GM19395 (cell line): Measurements from ENCODE around the gene GPSM1.
"Not testable (repeated sequence)": the region's sequence is repeated elsewhere in the genome, so short reads cannot be mapped to it uniquely, and the experiment has no call there.

Experiments used
- ATAC-seq: cut with Tn5 transposase; IDR thresholded peaks from one replicate; pipeline ENCODE4 v1.9.1; 2021; ENCODE audit warnings: mild to moderate bottlenecking, moderate library complexity; ENCODE audit not compliant: unreplicated experiment

The GPSM1 gene

DNA sequence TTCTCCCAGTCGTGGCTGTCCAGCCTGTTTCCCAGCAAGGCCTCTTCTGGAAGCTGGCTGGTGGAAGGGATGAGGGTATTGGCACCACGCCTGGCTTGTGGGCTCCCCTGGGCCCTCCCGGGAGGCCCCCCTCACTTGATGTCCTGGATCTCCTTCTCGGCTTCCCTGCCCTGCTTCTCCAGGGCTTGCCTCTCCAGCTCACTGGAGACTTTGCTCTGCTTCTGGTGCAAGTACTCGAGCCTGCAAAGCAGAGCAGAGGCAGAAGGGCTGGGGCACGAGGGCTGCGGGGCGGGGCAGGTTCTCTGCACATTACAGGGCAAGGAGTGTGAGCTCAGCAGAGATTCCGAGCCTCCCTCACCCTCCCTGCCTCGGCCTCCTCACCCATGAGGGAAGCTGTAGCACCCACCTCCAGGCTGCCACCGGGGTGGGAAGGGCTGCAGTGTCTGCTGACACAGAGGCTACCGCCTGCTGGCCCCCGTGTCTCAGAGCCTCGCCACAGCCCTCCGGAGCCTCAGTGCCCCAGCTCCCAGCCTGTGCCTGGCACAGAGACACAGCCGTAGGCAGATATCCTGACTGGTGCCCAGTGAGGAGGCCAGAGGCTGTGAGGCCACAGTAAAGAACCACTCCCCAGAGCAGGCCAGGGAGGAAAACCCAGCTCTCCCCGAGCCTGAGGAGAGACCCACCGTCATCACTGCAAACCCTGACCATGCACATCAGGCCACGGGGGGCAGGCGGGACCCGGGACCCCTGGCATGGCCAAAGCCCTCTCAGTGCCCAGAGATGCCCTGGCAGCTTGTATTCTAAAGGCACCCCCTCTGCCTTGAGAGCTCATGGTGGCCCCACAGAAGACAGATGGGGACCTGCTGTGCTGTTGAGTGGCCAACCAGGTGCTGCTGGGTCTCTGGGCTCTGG lies 65.5 kb downstream of the GPSM1 start:
- no peak for ATAC-seq

DNA sequence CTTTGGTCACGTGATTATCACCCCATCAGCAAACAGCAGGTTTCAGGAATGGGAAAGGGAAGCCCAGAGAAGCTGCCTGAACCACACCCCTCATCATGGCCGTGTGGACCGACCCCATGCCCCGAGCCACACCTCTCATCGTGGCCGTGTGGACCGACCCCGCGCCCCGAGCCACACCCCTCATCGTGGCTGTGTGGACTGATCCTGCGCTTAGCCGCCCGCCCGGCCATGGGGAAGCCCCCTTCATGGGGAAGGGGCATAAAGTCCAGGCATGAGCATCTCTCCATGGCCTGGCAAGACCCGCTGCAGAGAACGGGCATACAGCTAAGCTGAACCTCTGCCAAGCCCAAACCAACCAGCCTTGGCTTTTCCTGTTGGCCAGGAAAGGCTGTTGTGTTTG lies 66.2 kb downstream of the GPSM1 start:
- no peak for ATAC-seq

DNA sequence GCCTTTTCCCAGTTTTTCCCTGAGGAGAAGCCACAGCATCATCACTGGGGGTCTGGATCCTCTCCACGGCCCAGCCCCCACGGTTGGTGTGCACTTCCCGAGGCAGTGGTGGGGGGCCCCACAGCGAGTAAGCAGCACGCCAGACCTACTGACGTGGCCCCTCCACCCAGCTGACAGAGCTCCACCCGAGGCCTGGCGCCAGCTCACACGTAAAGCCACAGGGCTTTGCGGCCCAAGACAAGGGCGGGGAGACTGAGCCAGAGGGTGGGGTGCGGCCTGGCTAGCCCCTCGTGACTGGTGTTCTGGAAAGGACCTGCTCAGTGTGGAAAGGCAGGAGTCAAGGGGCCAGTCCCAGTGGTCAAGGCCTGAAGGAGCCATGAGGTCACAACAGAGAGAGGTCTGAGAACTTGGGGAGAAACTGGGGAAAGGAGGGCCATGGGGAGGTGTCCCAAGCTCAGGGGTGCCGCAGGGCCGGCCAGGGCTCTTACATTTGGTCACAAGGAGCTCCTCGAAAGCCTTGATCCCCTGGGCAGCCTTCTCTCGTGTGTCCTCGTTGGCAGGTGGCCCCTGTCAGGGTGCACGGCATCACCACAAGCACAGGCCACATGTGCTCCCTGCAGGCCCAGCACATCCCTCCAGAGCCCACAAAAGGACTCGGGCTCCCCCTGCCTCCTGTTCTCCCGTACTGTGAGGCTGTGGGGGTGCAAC lies 67.1 kb downstream of the GPSM1 start:
- ATAC-seq, result no peak

DNA sequence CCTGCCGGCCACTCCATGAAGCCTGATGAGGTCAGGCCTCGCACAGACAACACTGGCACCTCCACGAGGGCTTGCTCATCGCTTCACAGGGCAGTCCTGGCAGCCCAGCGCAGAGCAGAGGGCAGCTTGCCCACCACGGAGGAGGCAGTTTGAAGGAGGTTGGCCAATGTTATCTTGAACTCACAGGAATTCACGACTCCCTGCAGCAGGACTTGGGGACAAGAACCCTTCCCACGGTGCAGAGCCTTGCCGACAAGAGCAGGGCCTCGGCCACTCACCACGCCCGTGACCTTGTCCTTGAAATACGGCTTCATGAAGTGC lies 67.6 kb downstream of the GPSM1 start:
- ATAC-seq, result no peak

DNA sequence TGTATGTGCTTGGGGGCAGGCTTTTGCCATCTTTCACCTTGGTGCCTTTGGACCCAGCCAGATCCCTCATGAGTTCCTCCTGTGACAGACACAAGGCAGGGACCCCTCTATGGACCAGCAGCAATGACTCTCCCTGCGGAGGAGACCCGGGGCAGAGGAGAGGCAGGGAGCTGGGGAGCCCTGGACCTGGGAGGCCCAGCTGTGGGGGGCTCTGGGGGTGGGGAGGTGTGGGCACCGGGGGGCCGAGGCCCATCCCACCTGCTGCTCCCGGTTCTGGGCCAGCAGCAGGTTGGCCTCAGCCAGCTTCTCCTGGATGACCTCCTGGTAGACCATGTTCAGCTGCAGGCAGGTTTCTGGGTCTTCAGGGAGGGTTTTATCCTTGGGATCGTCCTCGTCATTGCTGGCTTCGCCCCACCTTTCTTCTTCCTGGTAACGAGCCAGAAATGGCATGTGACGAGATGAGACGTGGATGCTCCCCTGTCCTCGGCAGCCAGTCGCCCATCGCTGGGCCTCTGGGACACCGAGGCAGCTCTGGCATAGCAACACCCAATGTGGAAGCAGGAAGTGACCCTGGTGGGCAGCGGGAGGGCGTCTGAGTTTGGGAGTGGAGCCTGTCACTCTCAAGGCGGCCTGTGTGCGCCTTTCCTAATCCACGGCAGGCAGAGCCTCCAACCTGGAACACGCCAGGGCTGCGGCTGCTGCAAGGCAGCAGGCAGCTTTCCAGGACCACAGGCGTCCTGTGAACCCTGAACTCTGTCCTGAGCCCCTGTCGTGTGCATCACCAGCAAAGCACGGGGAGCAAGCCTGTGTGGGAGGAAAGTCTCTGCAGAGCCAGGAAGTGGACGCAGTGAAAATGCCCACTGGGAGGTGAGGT lies 68.2 kb downstream of the GPSM1 start:
- no peak for ATAC-seq

DNA sequence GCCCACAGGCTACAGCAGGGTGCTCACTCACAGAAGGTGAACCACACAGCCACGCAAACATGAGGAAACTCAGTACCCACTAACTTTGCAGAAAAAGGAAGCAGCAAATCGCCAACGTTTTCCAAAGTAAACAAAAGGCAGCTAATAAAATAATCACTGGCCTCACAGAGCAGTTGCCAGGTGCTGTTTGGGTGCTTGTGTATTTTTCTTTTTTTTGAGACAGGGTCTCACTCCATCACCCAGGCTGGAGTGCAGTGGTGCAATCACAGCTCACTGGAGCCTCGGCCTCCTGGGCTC lies 68.8 kb downstream of the GPSM1 start:
- ATAC-seq, result no peak

DNA sequence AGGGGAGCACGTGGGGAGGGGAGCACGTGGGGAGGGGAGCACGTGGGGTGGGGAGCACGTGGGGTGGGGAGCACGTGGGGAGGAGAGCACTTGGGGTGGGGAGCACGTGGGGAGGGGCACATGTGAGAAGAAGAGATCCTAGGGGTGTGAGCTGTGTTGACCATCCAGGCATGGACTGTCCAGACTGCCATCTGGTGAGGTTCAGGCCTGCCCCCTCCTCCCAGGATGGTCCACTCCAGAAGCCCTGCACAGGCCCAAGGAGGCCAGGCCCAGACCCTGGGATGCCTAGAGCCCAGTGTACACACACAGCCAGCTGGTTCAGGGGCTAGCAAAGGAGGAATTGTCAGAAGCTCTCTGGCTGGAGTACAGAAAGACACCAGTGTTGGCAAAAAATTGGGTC lies 70.3 kb downstream of the GPSM1 start:
- ATAC-seq, result no peak

DNA sequence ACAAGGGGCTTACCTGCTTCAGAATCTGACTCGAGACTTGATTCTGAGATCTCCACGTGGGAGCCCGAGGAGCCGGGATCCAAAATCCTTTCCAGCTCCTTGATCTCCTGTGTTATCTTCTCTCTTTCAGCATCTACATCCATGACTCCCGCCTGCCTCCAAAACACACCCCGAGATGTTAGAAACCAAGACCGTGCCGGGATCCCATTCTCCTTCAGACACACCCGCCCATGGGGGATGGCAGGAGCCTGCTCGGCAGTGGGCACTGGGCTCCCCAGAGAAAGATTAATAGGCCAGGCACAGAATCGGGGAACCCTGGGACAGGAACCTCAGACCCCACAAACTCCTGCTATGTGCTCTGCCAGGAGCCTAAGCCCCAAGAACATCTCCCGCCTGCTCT lies 70.9 kb downstream of the GPSM1 start:
- no peak for ATAC-seq

DNA sequence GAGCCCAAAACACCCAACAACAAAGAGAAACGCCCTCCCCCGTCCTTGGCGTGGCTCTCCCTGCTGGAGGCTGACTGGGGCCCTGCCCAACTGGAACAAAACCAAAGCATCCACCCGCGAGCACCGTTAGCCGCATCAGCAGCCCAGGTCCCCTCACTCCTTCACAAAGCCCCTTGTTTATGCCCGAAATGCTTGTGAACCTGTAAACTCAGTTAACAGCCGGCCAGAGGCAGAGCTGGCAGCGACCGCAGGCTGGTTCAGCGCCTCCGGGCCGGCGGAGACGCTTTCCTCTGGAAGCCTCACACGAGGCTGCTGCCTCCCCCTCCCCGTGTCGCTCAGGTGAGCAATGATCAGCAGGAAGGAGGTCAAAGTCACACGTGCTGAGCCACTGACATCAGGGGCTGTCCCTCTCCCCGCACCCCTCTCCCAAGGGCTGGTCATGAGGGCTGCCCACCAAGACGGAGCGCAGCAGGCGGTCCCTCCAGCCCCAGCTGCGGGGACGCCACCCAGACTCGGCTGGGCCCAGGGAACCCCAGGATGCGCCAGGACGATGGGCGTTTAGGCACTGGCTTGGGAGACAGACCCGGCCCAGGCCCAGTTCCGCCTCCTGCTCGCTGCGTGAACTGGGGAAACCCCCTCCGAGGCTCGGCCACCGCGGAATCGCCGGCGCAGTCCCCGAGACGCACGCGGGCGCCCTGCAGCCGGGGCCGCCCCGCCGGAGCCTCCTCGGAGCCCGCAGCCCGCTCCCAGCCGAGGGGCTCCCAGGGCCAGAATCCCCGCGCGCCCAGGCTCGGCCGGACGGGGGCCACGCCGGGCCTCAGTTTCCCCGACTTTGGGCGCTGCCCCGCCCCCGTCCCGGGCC lies 72.1 kb downstream of the GPSM1 start:
- no peak for ATAC-seq

DNA sequence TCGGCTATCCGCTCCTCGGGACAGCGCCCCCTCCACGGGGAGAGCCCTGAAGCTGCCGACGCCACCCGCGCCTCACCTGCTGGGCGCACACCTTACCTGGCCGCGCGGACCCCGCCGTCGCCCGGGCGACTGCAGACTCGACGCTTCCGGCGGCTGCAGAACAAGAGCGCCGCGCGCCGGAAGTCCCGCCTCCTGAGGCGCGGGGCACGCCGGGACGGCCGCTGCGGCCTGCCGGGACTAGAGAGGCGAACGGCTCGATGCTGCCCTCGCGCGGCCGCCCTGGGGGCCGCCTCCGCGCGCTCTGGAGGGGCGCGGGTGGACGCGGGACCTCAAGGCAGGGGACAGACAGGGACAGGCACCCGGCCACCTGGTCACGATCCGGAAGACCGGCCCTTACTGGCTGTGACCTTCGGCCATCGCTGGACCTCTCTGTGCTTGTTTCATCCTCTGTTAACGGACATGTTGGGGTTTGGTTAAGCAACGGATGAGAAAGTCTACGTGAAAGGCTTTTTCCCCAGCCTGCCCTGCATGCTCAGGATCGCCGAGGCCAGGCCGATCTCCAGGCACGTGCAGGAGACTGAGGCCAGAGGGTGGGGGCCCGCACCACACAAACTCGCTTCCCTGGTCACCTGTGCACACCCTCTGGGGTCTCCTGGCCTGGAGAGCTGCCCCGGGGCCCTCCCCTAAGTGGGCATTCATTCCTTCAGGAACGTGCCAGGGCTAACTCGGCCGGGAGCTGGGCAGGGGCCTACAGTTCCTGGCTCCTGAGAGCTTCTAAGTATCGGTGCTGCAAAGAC lies 72.9 kb downstream of the GPSM1 start, which contains the start of gene SNAPC4:
Gene SNAPC4, minus strand, starts transcription at position 133 of the 797 bp plus-strand sequence. CDS start 1,742 bp downstream, outside the sequence.
- ATAC-seq, result no peak

DNA sequence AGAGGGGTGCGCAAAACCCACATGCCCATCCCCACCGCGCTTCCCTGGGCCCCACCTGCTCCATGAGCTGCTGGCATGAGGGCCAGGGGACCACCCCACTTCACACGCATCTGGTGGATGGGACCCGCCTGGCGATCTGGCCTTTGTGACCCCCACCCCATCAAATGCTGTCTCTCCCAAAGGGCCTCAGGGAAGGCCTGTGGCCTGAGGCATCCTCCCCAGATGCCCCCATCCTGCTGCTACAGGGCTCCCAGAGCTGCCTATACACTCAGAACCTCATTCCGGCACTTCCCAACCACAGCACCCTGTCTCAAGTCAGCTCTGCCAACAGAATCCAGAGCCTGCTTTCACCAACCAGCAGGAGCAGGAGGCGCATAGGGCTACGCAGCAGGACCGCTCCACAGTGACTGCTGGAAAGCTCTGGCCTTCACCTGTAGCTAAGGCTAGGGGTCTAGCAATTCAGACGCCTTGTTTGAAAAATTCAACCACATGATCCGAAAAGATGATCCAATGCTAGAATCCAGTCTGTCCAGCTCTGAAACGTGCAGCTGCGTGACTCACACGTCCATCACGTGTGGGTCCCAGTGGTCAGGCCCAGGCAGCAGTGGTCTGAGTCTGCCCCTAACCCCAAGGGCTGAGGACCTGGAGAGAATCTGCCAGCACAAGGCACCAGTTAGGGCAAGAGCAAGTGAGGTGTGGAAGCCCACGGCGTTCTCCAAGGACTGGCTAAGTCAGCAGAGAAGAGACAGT lies 74.0 kb downstream of the GPSM1 start:
- no peak for ATAC-seq

DNA sequence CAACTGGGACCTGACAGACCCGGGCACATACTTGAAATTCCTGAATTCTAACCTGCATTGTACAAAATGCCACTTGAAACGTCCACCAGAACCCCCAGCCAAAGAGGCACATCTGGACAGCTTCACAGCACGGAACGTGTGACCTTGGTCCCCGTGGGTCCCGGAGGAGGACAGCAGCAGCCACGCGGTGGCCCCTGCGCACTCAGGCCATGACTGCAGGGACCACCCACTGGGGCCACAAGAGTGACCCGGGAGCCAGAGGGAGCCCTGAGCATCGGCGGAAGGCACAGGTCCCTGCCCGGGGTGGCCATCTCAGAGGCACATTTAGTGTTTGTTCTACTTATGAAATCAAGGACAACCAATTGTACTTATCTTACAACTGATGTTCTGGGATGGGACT lies 74.7 kb downstream of the GPSM1 start:
- ATAC-seq, result no peak

DNA sequence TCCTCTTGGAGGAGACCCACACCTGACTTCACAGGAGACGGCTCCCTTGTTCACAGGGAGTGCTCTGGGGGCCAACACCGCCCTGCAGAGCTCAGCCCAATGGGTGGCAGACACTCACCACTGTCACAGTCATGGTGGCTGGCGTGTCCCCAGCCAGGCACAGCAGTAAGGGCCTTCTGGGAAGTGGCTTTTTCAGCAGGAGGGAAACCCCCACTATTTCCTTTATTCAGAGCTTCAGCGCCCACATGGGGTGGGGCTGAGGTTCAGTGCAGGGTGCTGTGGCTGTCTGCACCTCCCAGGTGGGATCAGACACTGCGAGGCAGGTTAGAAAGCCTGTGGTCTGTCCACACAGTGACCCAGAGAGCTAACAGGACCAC lies 76.2 kb downstream of the GPSM1 start:
- peak; percentile 44 for ATAC-seq

DNA sequence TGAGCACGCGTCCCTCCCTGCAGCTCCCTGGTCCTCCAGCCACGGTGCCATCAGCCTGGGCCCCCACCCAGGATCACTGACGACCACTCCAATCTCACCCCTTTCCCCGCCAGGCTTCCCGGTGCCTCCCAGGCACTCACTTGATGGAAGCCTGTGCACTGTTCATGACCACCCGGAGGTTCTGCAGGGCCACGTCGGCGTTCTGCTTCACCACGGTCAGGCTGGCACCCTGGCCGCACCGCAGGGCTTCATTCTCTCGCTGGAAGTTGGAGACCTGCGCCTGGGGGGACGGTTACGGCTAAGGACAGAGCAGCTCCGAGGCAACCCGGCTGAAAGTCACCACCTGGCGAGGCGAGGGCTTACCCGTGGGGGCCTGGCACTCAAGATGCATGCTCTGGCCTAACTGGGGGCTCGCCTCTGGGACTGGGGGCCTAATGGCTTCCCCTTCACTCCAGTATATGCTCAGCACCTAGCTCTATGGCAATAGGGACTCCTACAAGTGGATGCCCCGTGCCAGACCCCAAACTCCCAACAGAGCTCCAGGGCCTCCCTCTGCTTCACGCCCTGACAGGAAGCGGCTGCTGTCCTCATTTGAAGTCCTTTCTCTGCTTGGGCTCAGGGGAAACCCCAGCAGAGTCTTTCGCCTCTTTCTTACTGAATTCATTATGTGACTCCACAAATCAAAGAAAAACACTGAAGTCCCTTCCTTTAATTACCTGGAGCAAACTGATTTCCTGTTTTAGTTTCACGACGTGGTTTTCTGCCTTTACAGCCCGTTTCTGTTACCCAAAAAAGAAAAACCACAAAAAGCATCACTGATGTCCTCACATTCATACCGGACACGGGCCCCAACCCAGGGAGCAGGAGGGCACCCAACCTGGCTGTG lies 76.8 kb downstream of the GPSM1 start:
- no peak for ATAC-seq

DNA sequence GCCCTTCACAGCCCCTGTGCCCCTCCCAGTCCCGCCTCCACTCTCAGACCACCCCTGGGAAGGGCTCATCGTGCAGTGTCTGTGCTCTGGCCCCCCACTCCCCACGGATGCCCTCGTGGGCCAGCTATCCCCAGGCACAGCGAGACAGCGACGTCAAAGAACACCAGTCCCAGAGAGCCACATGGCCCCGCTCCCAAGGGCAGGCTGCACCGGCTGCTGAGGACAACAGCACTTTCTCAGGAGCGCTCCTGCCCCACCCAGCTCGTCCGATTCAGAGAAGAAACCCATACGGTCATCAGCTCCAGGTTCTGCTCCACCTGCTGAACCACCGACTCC lies 77.4 kb downstream of the GPSM1 start:
- no peak for ATAC-seq

DNA sequence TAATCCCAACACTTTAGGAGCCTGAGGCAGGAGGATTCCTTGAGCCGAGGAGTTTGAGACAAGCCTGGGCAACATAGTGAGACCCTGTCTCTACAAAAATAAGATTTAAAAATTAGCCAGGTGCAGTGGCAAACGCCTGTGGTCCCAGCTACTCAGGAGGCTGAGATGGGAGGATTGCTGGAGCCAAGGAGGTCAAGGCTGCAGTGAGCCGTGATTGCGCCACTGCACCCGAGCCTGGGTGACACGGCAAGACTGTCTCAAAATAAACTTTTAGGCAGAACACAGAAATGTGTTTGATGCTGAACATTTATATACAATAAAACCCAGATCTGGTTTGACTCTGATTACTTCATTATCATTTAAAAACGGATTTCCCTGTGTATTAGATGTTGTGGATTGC lies 78.1 kb downstream of the GPSM1 start:
- ATAC-seq, result no peak

DNA sequence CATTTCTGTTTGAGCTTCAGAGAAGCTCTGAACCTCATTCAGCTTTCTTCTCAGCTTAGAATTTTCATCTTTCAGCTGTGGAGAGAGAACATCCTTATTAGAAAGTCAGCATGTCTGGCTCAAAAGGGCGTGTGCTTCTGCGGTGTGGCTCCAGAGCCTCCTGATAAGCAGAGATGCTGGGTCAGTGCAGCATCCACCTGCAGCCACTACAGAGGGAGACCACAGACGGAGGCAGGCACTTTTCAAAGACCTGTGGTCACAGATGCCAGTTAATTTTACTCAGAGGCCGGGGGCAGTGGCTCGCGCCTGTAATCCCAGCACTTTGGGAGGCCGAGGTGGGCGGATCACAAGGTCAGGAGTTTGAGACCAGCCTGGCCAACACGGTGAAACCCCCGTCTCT lies 78.6 kb downstream of the GPSM1 start:
- not testable (repeated sequence) for ATAC-seq

DNA sequence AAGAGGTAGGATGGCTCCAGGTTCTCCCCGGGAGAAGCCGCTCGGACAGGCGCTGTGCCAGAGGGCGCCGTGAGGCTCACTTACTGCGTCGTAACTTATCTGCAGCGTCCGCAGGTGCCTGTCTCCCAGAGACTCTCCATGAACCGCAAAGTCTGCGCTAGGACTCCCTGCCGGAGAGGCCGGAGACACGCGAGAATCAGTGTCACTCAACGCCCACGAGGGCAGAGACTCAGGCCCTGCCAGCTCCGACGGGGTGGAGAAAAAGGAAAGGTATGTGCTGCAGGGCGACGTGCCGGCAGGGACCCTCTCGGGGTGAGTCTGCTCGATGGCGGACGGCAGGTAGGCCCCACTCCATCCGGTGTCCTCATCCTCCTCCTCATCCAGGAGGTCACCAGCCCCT lies 79.7 kb downstream of the GPSM1 start:
- ATAC-seq, result not testable (repeated sequence)
